Measurements from ENCODE around the gene MAML3.
A peak's percentile ranks its signal among the peaks of the same experiment; 100 is the strongest.

The MAML3 gene

DNA sequence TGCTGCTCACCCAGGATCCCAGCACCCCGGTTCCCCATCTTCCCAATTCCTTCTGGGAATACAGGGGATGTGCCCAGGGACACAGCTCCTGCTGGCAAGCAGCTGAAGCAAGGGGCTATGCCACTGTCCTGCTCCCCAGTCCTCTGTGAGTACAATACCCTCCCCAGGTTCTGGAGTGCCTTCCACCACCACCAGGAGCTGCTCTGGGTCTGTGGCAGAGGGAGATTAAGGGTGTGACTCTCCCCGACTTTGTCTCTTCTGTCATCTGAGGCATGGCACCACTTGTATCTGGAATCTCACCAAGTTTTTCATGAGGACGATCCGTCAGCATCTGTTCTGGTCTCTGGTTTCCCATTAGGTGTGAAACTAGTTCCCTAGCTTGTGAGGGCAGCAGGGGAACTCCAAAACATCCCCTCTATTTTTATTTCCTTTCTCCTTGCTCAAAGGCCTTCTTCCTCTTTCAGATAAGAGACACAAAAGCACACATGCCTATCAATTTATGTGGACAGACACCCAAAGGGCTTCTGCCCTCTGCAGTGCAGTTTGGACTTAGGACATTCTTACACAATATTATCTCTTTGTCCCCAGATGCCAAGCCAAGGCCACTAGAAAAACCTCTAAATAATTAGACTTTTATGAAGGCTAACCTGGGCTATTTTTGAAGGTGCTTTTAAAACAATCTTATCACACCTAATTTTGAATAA is 461.5 kb downstream of the MAML3 start:
- H3K4me3 ChIP-seq (ENCODE audit: control insufficient read depth, low read depth, low read length) = no peak overlapping the region
- TF ChIP-seq, protein P1, sequence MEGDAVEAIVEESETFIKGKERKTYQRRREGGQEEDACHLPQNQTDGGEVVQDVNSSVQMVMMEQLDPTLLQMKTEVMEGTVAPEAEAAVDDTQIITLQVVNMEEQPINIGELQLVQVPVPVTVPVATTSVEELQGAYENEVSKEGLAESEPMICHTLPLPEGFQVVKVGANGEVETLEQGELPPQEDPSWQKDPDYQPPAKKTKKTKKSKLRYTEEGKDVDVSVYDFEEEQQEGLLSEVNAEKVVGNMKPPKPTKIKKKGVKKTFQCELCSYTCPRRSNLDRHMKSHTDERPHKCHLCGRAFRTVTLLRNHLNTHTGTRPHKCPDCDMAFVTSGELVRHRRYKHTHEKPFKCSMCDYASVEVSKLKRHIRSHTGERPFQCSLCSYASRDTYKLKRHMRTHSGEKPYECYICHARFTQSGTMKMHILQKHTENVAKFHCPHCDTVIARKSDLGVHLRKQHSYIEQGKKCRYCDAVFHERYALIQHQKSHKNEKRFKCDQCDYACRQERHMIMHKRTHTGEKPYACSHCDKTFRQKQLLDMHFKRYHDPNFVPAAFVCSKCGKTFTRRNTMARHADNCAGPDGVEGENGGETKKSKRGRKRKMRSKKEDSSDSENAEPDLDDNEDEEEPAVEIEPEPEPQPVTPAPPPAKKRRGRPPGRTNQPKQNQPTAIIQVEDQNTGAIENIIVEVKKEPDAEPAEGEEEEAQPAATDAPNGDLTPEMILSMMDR (IDR thresholded peaks at IDR 0.05; ENCODE audit: control insufficient read depth, insufficient read depth, low read depth, low read length, missing control alignments) = peak; percentile 19
- DNase-seq (ENCODE audit: low read depth) = no peak

DNA sequence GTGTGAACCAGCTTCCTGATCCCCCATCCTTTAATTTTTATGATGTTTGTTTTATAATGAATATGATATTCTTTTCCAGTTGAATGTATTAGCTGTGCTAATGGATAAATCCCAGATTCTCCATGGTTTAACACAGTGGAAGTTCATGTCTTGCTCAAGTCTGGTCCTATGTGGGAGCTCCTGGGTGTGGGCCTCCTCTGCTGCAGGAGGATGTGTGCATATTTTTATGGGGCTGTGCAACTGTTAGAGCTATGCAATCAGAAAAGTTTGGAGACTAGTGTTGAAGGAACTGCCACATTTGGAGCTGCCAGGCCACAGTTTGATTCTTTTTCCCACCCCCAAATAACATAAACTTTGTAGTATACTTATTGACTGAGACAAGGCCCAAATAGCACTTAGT is 463.6 kb downstream of the MAML3 start:
- TF ChIP-seq, protein P1 (IDR thresholded peaks at IDR 0.05; ENCODE audit: control insufficient read depth, insufficient read depth, low read depth, low read length, missing control alignments) = no peak
- DNase-seq (ENCODE audit: low read depth) = no peak
- no peak overlapping the region for H3K4me3 ChIP-seq (ENCODE audit: control insufficient read depth, low read depth, low read length)

DNA sequence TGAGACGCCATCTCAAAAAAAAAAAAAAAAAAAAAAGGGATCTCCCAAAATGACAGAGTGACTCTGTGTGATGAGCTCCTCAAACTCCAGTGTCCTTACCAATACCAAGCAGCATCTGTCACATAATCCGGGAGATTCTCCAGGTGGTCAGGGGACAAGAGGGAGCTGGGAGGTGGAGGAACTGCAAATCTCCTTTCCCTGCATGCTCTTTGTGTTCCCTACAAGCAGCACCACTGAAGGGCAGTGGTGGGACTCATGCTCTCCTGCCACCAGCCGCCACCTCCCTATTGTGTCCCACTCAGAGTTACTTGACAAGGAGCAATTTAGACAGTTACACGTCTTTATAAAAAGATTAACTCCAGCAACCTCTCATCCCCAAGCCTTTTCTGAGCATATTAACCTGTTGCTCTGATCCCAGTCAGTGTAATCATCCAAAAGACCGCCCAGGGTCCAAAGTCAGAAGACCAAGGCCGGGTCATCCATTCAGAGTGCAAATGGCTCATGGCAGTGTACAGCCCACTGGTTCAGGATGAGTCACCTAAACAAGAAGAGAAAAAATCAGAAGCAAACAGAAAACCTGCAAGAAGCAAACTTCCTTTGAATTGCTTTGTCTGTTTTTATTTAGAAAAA is 464.8 kb downstream of the MAML3 start:
- TF ChIP-seq, protein P1 (IDR thresholded peaks at IDR 0.05; ENCODE audit: control insufficient read depth, insufficient read depth, low read depth, low read length, missing control alignments) = no peak
- no peak for DNase-seq (ENCODE audit: low read depth)
- H3K4me3 ChIP-seq (ENCODE audit: control insufficient read depth, low read depth, low read length) = no peak overlapping the region

GRCh38 chr4:139686988-139687387 is 467.0 kb downstream of the MAML3 start:
- no peak overlapping the region for H3K4me3 ChIP-seq (ENCODE audit: control insufficient read depth, low read depth, low read length)
- DNase-seq (ENCODE audit: low read depth) = no peak
- TF ChIP-seq, protein P1 (IDR thresholded peaks at IDR 0.05; ENCODE audit: control insufficient read depth, insufficient read depth, low read depth, low read length, missing control alignments) = no peak

DNA sequence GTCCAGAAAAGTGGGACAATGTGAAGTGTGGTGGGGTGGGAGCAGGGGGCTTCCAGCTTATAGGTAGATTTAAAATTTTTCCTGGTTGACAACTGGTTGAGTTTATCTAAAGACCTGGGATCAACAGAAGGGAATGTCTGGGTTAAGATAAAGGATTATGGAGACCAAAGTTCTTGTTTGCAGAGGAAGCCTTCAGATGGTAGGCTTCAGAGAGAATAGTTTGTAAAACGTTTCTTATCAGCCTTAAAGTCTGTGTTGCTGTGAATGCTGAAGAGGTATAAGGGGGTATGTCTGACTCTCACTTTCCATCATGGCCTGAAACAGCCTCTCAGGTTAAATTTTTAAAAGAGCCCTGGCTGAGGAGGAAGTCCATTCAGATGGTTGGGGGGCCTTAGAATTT is 467.9 kb downstream of the MAML3 start:
- no peak for DNase-seq (ENCODE audit: low read depth)
- H3K4me3 ChIP-seq (ENCODE audit: control insufficient read depth, low read depth, low read length) = no peak overlapping the region
- TF ChIP-seq, protein P1 (IDR thresholded peaks at IDR 0.05; ENCODE audit: control insufficient read depth, insufficient read depth, low read depth, low read length, missing control alignments) = no peak

DNA sequence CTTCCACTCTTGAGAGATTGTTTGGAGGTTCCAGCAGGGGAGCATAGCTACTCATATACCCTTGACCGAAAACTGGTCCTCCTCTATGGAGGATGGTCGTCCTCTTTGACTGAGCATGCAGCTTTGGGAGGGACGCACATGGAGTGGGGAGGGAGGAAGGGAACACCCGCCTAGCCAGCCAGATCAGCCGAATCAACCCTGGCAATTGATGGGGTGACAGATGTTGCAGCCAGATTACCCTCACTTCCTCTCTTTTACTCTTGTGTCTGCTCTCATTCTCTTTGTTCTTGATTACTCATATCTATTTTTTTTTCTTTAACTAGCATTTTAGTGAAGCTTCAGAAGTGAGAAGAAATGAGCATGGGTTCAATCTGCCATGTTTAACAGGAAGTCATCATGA is 468.8 kb downstream of the MAML3 start:
- TF ChIP-seq, protein P1 (IDR thresholded peaks at IDR 0.05; ENCODE audit: control insufficient read depth, insufficient read depth, low read depth, low read length, missing control alignments) = no peak
- no peak overlapping the region for H3K4me3 ChIP-seq (ENCODE audit: control insufficient read depth, low read depth, low read length)
- no peak for DNase-seq (ENCODE audit: low read depth)

All from AG09309 (cell line).